Measurements from ENCODE around the gene CCDC187.
A peak's percentile ranks its signal among the peaks of the same experiment; 100 is the strongest.

CCDC187 gene

DNA sequence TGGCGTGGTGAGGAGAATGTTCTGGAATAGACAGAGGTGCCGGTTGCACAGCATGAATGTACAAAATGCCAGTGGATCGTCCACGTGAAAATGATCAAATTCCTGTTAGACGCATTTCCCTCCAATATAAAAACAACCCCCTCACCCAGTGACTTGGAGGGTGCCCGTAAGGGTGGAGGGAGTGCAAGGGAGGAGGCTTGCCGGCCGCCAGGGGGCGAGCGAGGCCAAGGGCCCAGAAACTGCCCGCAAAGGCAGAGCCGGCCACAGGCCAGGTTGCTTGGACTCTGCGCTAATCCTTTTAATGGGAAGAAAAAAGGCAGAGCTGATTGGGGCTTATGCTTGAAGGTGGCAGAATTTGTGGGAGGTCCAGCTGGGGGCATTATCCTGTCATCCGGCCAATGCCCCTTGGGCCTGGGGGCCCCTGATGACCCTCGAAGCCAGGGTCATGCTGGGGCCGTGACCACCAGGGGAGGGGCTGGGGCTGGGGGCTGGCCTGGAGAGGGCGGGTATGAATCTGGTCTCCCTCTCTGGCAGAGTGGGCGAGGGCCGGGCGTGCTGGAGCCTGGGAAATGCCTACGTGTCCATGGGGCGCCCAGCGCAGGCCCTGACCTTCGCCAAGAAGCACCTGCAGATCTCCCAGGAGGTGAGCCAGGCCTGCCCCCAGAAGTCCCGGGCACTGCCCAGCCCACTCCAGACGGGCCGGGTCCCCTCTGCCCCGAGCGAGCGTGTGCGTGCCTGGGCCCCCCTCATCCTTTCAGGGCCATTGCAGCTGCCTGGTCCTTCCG, 35.5 kb upstream of the CCDC187 start:
- peak; percentile 32 for DNase-seq (ENCODE audit: low spot score)

DNA sequence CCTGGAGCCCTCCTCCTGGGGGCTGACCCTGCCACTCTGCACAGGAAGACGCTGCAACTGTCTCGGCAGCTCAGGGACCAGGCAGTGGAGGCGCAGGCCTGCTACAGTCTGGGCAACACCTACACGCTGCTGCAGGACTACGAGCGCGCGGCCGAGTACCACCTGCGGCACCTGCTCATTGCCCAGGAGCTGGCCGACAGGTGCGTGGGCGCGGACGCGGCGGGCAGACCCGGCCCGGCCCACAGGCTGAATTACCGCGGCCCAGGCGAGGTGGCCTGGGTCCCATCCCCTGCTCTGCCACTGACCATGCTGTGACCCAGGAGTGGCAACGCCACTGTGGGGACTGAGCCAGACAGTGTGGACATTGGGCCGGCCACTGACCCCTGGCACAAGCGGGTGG, 34.6 kb upstream of the CCDC187 start:
- no peak for DNase-seq (ENCODE audit: low spot score)

- DNase-seq (ENCODE audit: low spot score): no peak
Measured at GRCh38 chr9:136337416-136338395, 33.8 kb upstream of the CCDC187 start.

GRCh38 chr9:136336881-136337280, 33.0 kb upstream of the CCDC187 start:
- DNase-seq (ENCODE audit: low spot score): no peak

DNA sequence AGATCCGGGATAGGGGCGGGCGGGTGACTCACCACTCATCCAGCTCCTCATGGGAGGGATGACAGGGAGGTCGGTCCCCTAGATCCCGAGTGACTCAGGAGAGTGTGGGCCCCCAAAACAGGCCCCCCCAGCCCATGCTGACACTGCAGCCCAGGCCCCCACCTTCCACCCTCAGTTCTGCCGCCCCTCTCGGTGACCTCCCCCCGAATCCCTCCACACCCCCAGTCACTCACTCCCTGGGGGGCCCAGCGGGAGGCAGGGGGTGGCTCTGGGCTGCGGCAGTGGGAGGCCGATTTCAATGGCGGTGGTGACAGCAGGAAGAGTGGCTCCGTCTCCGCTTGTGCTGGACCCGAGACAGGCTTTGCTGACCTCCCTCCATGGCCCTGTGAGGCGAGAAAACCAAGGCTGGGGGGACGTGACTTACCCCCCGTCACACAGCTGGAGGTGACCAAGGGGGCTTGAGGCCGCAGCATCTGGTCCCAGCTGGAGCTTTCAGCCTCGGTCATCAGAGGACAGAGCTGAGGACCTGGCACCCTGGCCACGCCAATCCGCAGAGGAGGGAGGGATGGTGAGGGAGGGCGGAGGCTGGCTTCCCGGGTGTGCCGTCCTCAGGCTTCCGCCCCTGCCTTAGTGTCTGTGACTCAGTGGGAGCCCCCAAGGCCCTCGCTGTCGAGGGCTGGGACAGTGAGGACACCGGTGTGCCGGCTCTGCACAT, 32.4 kb upstream of the CCDC187 start:
- no peak for DNase-seq (ENCODE audit: low spot score)

- no peak for DNase-seq (ENCODE audit: low spot score)
Measured at GRCh38 chr9:136335296-136336155, 31.6 kb upstream of the CCDC187 start.

GRCh38 chr9:136334541-136334940, 30.6 kb upstream of the CCDC187 start:
- no peak for DNase-seq (ENCODE audit: low spot score)

DNA sequence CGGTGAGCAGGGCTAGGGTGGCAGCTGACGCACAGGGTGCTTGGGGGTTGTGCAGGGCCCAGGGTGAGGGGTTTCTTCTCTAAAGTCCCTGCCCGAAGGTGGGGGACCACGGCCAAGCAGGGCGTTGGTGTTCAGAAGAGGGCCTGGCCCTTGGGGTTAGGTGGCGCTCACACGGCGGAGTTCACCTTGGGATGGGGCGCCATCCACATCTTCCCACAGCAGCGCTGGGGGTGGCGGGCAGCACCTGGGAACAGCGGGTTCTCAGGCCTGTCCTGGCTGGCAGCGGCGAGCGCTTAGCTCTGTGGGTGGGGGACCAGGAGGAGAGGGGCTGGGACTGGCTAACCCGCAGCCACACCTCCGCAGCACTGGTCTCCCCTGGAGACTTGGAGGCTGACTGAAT, 29.6 kb upstream of the CCDC187 start:
- no peak for DNase-seq (ENCODE audit: low spot score)

GRCh38 chr9:136333045-136333444, 29.2 kb upstream of the CCDC187 start:
- DNase-seq (ENCODE audit: low spot score): no peak

DNA sequence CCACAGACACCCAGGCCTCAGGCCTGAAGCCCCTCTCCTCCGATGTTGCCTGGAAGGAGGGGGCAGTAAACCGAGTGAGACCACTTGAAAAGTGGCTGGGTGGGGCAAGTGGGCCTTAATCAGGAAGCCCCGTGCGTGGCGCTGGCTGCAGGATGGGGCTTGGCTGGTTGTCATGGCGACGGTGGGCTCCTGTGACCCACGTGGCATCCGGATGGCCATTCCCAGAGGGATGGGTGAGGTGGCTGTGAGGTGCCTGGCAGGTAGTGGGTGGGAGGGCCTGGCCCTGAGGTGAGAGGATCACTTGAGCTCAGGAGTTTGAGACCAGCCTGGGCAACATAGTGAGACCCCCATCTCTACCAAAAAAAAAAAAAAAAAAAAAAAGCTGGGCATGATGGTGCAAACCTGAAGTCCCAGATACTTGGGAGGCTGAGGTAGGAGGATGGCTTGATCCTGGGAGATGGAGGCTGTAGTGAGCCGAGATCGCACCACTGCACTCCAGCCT, 28.6 kb upstream of the CCDC187 start:
- DNase-seq (ENCODE audit: low spot score): no peak

DNA sequence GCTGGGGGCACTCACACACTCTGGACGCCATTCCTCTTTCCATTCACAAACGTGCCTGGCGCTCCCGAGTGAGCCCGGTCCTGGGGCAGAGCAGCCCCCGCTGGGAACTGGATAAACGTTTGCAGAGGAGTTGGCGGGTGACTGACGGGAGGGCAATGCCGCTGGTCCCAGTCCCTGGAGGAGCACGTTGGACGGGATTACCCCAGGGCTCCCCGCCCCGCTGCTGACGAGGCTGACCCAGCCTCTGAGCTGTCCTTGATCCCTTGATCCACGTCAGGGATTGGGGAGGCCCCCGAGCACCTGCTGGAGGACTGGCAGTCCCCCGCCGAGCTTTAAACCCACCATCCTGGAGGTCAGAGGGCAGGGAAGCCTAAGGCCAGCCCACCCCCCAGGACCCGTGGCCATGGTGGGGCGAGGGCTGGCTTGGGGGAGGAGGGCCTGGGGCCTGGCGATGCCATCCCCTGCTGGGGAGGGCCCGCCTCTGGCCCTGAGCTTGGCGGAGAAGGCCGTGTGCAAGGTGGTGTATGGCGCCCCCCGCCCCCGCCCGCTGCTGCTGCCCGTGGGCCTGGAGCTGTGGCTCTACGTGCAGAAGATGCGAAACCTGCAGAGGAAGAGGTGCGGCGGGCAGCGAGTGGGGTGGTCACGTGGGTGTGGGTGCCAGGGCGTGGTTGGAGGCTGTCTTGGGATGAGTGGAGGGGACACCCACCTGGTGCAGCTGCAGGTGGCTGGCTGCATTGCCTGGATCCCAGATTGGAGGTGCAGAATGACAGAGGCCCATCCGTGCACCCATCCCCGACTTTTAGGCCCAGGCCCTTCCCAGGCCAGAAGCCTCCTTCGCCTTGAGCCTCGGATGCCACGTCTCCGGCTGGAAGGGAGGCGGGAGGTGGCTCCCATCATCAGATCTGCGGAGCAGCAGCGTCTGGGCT, 27.9 kb upstream of the CCDC187 start:
- DNase-seq (ENCODE audit: low spot score): no peak

DNA sequence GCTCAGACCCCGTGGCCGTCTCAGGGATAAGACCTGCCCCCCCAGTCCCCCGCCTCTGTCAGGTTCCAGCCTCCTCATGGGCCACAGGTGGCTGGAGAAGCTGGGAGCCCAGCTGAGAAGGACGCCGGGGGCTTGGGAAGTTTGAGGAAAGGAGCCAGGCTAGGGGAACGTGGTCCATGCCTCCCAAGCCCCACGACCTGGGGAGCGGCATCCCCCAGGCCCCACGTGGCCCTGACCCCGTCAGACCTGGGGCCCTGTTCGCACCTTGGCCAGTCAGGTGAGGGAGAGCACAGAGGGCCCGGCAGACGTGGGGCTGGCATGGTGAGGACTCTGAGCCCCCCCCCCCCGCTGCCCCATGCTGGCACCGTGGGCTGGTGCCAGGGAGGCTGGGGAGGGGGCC, 27.1 kb upstream of the CCDC187 start:
- no peak for DNase-seq (ENCODE audit: low spot score)

DNA sequence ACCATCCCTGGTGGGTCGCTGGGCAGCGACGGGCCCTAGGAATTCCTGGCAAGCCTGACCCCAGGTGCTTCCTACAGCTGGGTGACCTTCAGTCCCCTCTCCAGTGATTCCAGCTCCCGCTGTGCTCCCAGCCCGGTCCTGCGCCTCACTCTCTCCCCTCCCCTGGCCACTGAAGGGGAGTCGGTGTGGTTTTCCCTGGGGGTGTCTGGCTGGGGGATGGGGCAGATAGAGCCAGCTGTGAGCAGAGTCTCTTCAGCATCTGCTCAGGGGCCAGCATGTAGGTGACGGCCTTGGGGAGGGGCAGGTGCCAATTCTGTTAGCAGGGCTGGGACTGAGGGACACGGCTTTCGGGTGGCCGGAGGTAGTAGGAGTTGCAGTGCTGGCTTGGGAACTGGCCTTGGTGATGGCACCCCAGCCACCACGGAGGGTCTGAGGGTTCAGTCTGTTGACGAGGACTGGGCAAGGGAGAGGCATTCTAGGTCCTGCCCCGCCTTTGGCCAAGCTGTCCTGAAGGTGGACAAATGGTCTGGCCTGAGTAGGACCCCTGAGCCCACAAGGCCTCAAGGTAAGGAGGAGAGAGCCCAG, 26.6 kb upstream of the CCDC187 start:
- DNase-seq (ENCODE audit: low spot score): no peak

GRCh38 chr9:136329636-136330405, 25.9 kb upstream of the CCDC187 start:
- no peak for DNase-seq (ENCODE audit: low spot score)

GRCh38 chr9:136329211-136329627, 25.3 kb upstream of the CCDC187 start:
- no peak for DNase-seq (ENCODE audit: low spot score)

- DNase-seq (ENCODE audit: low spot score): no peak
Measured at GRCh38 chr9:136328622-136329041, 24.7 kb upstream of the CCDC187 start.

GRCh38 chr9:136328011-136328621, 24.2 kb upstream of the CCDC187 start:
- DNase-seq (ENCODE audit: low spot score): no peak

DNA sequence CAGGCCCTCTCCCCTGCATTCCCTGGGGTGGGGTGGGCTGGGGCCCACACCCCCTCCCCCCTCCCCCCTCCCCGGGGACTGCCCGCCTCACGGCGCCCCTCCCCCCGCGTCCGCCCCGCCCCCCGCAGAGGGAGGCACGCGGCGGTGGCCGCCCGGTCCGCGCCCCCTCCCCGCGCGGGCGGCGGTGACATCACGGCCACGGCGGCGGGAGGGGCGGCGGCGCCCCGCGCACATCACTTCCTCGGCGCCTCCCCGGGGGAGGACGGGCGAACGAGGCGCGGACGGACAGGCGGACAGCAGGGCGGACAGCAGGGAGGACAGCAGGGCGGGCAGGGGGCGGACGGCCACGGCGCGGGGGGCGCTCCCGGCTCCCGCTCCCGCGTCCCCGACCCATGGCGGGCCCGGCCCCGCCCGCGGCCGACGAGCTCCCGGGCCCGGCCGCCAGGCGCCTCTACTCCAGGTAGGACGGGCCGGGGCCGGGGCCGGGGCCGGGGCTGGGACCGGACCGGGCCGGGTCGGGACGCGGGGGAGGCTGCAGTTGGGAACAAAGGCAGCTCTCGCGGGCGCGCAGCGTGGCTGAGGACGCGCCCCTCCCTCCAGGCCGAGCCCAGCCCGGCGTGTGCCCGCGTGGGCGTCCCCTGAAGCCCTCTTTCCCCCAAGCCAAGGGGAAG, 23.5 kb upstream of the CCDC187 start, which contains the start of gene GPSM1:
GPSM1 (plus strand) TSS at position 236 of the 671 bp plus-strand sequence; CDS start at position 393, 157 bp downstream.
- DNase-seq (ENCODE audit: low spot score): peak; percentile 23

Data from CD4-positive, alpha-beta T cell treated with Interleukin-2 at 100 ng/mL for 4 hours (primary cell).